HCT116 (cell line): ENCODE data around the gene NEDD4L. TPM values are rescaled to one million over a fixed set of nuclear protein-coding genes. Genes with fewer than 3 reads are reported as not detected.

Source experiments
- ATAC-seq: fragments of 200-7000 bp; cut with Tn5 transposase; 2 replicates; pipeline ENCODE4 v1.9.1; 2020; ENCODE audit warnings: mild to moderate bottlenecking, moderate library complexity
- BruUV-seq: library from RNA; stranded (reverse); fragments of 400-500 nt; replicated peaks from 2 replicates; lab custom pipeline; 2021; lab: Mats Ljungman, UMichigan
- CTCF ChIA-PET: fragments of 300-600 bp; sonication (Branson Sonifier 250); formaldehyde crosslinking; loops from one replicate; lab custom pipeline; 2021; ENCODE audit warnings: antibody characterized with exemption; lab: Charles Lee
- POLR2A ChIA-PET: fragments of 300-600, 350-600 bp; sonication (Branson Sonifier 250); formaldehyde crosslinking; loops from one replicate; lab custom pipeline; 2021; ENCODE audit warnings: antibody characterized with exemption; lab: Charles Lee
- RAD21 ChIA-PET, 2 experiments: fragments of 300-600 bp; sonication (Branson Sonifier 250); formaldehyde crosslinking; loops; one replicate each; lab custom pipeline; 2023; ENCODE audit warnings: low total read pairs in 2 of 2; ENCODE audit not compliant: uncharacterized antibody in 2 of 2, unreplicated experiment in 2 of 2, low non-redundant PET in 1 of 2; lab: Charles Lee
- DNase-seq: peaks from one replicate; pipeline ENCODE4 v3.0.0-alpha.2; 2010; ENCODE audit warnings: low read depth, low spot score
- H2AFZ ChIP-seq: fragments of 200-600 bp; shearing (Covaris generic), sonication (generic); 2 replicates; pipeline ENCODE4 v1.6.1; 2017; ENCODE audit warnings: low read depth, mixed run types, mixed read lengths, antibody characterized with exemption, low read length; ENCODE audit not compliant: poor library complexity, severe bottlenecking
- H3K27ac ChIP-seq: 2 replicates; pipeline ENCODE4 v1.5.1; 2012; ENCODE audit warnings: low read depth, low read length
- H3K27me3 ChIP-seq: fragments of 200-600 bp; sonication (generic); 2 replicates; pipeline ENCODE4 v1.6.1; 2016; ENCODE audit warnings: mixed run types, low read length, mixed read lengths; ENCODE audit not compliant: insufficient read depth
- H3K36me3 ChIP-seq, 2 experiments: fragments of 200-500 bp in 1 of 2; fragments of 200-600 bp in 1 of 2; sonication (Bioruptor generic) in 1 of 2; sonication (generic) in 1 of 2; 2 replicates each; pipeline versions ENCODE4 v1.5.1 to v1.6.1; 2014 to 2016; ENCODE audit warnings: low read length in 2 of 2, inconsistent platforms in 1 of 2, mixed read lengths in 1 of 2, mixed run types in 1 of 2; ENCODE audit not compliant: insufficient read depth in 2 of 2, control insufficient read depth in 1 of 2
- H3K4me1 ChIP-seq, 2 experiments: fragments of 200-600 bp in 1 of 2; sonication (generic) in 1 of 2; 2 replicates each; pipeline versions ENCODE4 v1.5.1 to v1.6.1; 2012 to 2017; ENCODE audit warnings: low read length in 2 of 2, inconsistent platforms in 1 of 2, mild to moderate bottlenecking in 1 of 2, mixed read lengths in 1 of 2, mixed run types in 1 of 2, moderate library complexity in 1 of 2; ENCODE audit not compliant: insufficient read depth in 2 of 2, control insufficient read depth in 1 of 2
- H3K4me2 ChIP-seq: fragments of 200-600 bp; sonication (generic); 2 replicates; pipeline ENCODE4 v1.6.1; 2017; ENCODE audit warnings: mixed run types, low read length, mixed read lengths
- H3K4me3 ChIP-seq, 2 experiments: fragments of 200-600 bp in 1 of 2; sonication (generic) in 1 of 2; replicated peaks in 1 of 2; 2 replicates each; pipeline ENCODE4 v1.5.1; 2011 to 2016; ENCODE audit warnings: low read length in 2 of 2, control low read depth in 1 of 2, low read depth in 1 of 2, mild to moderate bottlenecking in 1 of 2, mixed read lengths in 1 of 2, mixed run types in 1 of 2
- H3K79me2 ChIP-seq: fragments of 200-600 bp; sonication (generic); 2 replicates; pipeline ENCODE4 v1.6.1; 2017; ENCODE audit warnings: mild to moderate bottlenecking, mixed run types, low read length, moderate library complexity, mixed read lengths; ENCODE audit not compliant: insufficient read depth
- H3K9ac ChIP-seq: fragments of 200-600 bp; sonication (generic); 2 replicates; pipeline ENCODE4 v1.6.1; 2016; ENCODE audit warnings: low read length, mixed read lengths
- H3K9me2 ChIP-seq: fragments of 200-600 bp; sonication (generic), shearing (Covaris generic); 2 replicates; pipeline ENCODE4 v1.6.1; 2017; ENCODE audit warnings: mixed run types, mild to moderate bottlenecking, moderate library complexity; ENCODE audit not compliant: insufficient read depth
- H3K9me3 ChIP-seq, 2 experiments: fragments of 200-500 bp in 1 of 2; fragments of 200-600 bp in 1 of 2; sonication (Bioruptor generic) in 1 of 2; sonication (generic) in 1 of 2; 2 replicates each; pipeline ENCODE4 v1.6.1; 2014 to 2017; ENCODE audit warnings: low read length in 2 of 2, mixed read lengths in 2 of 2, inconsistent platforms in 1 of 2, low read depth in 1 of 2, mild to moderate bottlenecking in 1 of 2, mixed run types in 1 of 2, moderate library complexity in 1 of 2; ENCODE audit not compliant: control insufficient read depth in 1 of 2, insufficient read depth in 1 of 2
- H4K20me1 ChIP-seq: fragments of 200-600 bp; sonication (generic), shearing (Covaris generic); 2 replicates; pipeline ENCODE4 v1.6.1; 2017; ENCODE audit warnings: mixed run types, mild to moderate bottlenecking, moderate library complexity; ENCODE audit not compliant: insufficient read depth
- ATF3 ChIP-seq: IDR thresholded peaks from 2 replicates; pipeline ENCODE4 v1.6.1; 2012
- CBX3 ChIP-seq: IDR thresholded peaks from 2 replicates; pipeline ENCODE4 v1.6.1; 2012; ENCODE audit warnings: low read depth
- ELF1 ChIP-seq: IDR thresholded peaks from 2 replicates; pipeline ENCODE4 v1.6.1; 2012; ENCODE audit warnings: low read depth, borderline replicate concordance
- EZH2 ChIP-seq: fragments of 200-600 bp; sonication (generic); IDR thresholded peaks from 2 replicates; pipeline ENCODE4 v1.6.1; 2017; ENCODE audit warnings: antibody characterized with exemption, mixed run types
- EZH2phosphoT487 ChIP-seq: fragments of 200-600 bp; IDR thresholded peaks from 2 replicates; pipeline ENCODE4 v1.6.1; 2018; ENCODE audit warnings: antibody characterized with exemption, borderline replicate concordance
- FOSL1 ChIP-seq: IDR thresholded peaks from 2 replicates; pipeline ENCODE4 v1.6.1; 2012; ENCODE audit warnings: low read depth
- JUND ChIP-seq: IDR thresholded peaks from 2 replicates; pipeline ENCODE4 v1.6.1; 2012
- MAX ChIP-seq: IDR thresholded peaks from 2 replicates; pipeline ENCODE4 v1.6.1; 2012
- POLR2A ChIP-seq: IDR thresholded peaks from 2 replicates; pipeline ENCODE4 v1.7.0; 2011; ENCODE audit warnings: borderline replicate concordance; ENCODE audit not compliant: insufficient read depth, insufficient read length; ENCODE audit errors: extremely low read depth
- POLR2AphosphoS5 ChIP-seq: IDR thresholded peaks from 2 replicates; pipeline ENCODE4 v1.6.1; 2011; ENCODE audit warnings: mild to moderate bottlenecking, low read depth, low read length, moderate library complexity
- REST ChIP-seq: IDR thresholded peaks from 2 replicates; pipeline ENCODE4 v1.6.1; 2012; ENCODE audit warnings: low read depth
- SIN3A ChIP-seq: IDR thresholded peaks from 2 replicates; pipeline ENCODE4 v1.6.1; 2012; ENCODE audit warnings: low read depth
- SP1 ChIP-seq: IDR thresholded peaks from 2 replicates; pipeline ENCODE4 v1.6.1; 2012; ENCODE audit warnings: low read depth
- TCF7L2 ChIP-seq: IDR thresholded peaks from 2 replicates; pipeline ENCODE4 v1.7.0; 2011; ENCODE audit warnings: borderline replicate concordance, inconsistent platforms; ENCODE audit not compliant: insufficient read depth, insufficient read length; ENCODE audit errors: extremely low read depth
- YY1 ChIP-seq: IDR thresholded peaks from 2 replicates; pipeline ENCODE4 v1.6.1; 2011; ENCODE audit warnings: low read length, low read depth, moderate library complexity, mild to moderate bottlenecking; ENCODE audit not compliant: insufficient replicate concordance; ENCODE audit errors: extremely low read depth
- intact Hi-C: fragments of 100-400 bp; cut with micrococcal nuclease; formaldehyde crosslinking; loops from 2 replicates; pipeline ENCODE4 v1.10.0; 2022
- total RNA-seq: library from RNA; stranded (reverse); gene quantifications from one replicate; pipeline ENCODE4 v1.2.1, GENCODE V29; 2021; ENCODE audit not compliant: unreplicated experiment

The NEDD4L gene
- total RNA-seq, 1 experiment from 2014 or later = 41.5 TPM

- BruUV-seq = no TSS peak
- no peak overlapping the region for H2AFZ ChIP-seq
- TF ChIP-seq ATF3 = no peak
- TF ChIP-seq FOSL1 = no peak
- no peak for TF ChIP-seq ELF1
- TF ChIP-seq YY1 = no peak
- no peak for TF ChIP-seq EZH2
- TF ChIP-seq POLR2A = no peak
- no peak for TF ChIP-seq SP1
- ChIA-PET POLR2A (no interaction called here), CTCF (no interaction called here), RAD21 (no interaction called here)
- H3K79me2 ChIP-seq = no peaks in the 10 kb centered on the region
- H3K9me3 ChIP-seq = no peaks in the 10 kb centered on the region
- H3K27me3 ChIP-seq = no peaks in the 10 kb centered on the region
- H3K4me2 ChIP-seq = no peak overlapping the region
- H3K27ac ChIP-seq = no peak overlapping the region
- H3K9ac ChIP-seq = no peak overlapping the region
- no peak overlapping the region for H3K4me3 ChIP-seq
- H3K9me2 ChIP-seq = no peaks in the 10 kb centered on the region
- ATAC-seq (no peak), DNase-seq (no peak)
- peaks cover 21 to 28% of the 10 kb centered on the region in 2 experiments for H3K4me1 ChIP-seq
- H4K20me1 ChIP-seq = no peaks in the 10 kb centered on the region
- no peaks in the 10 kb centered on the region for H3K36me3 ChIP-seq
- intact Hi-C loops = no loop called here
Measured at GRCh38 chr18:58205443-58206160, 161.6 kb downstream of the NEDD4L start.

GRCh38 chr18:58207520-58208152 lies 163.6 kb downstream of the NEDD4L start:
- no peaks in the 10 kb centered on the region for H3K36me3 ChIP-seq
- no peaks in the 10 kb centered on the region for H4K20me1 ChIP-seq
- POLR2A ChIA-PET = interaction anchor here (1.3 kb wide), 1 partner anchor 14 kb away, joined by 4 read pairs; no protein-coding TSS in a partner anchor
- DNase-seq = no peak
- RAD21 ChIA-PET = no interaction called here
- no peak for ATAC-seq
- H3K4me2 ChIP-seq = peak overlapping the region; percentile 37; the same call in 1 of the 2 replicates
- no peak overlapping the region; the same call in 1 of the 2 replicates for H3K27ac ChIP-seq
- peaks cover 21 to 25% of the 10 kb centered on the region in 2 experiments for H3K4me1 ChIP-seq
- CTCF ChIA-PET = no interaction called here
- H3K9me2 ChIP-seq = no peaks in the 10 kb centered on the region
- H3K79me2 ChIP-seq = no peaks in the 10 kb centered on the region
- no peak overlapping the region for H3K4me3 ChIP-seq
- no peaks in the 10 kb centered on the region for H3K9me3 ChIP-seq
- BruUV-seq = no TSS peak
- intact Hi-C loops = no loop called here
- no peaks in the 10 kb centered on the region for H3K27me3 ChIP-seq
- no peak overlapping the region for H3K9ac ChIP-seq
- TF ChIP-seq ATF3 (no peak), MAX (no peak), YY1 (no peak), EZH2phosphoT487 (no peak), SIN3A (no peak), FOSL1 (no peak), POLR2AphosphoS5 (no peak), REST (no peak), ELF1 (no peak), TCF7L2 (no peak), JUND (no peak), CBX3 (no peak)
- no peak overlapping the region for H2AFZ ChIP-seq
